ENCODE measurements around the gene BTN1A1. TPM values are rescaled to one million over a fixed set of nuclear protein-coding genes. Genes with fewer than 3 reads are reported as not detected.

Gene BTN1A1
- total RNA-seq, 1 experiment from 2014 or later, result not detected

GRCh38 chr6:26531897-26532296, 31.8 kb downstream of the BTN1A1 start:
- peak overlapping the region; percentile 96 for H3K4me3 Mint-ChIP-seq (ENCODE audit: unreplicated experiment)
- peaks cover 16% of the 10 kb centered on the region for H3K36me3 Mint-ChIP-seq (ENCODE audit: insufficient read depth, unreplicated experiment)
- no peak for DNase-seq (ENCODE audit: unreplicated experiment)
- peak overlapping the region; percentile 82 for H3K27ac Mint-ChIP-seq (ENCODE audit: low read depth, unreplicated experiment)
- H3K9me3 Mint-ChIP-seq (ENCODE audit: unreplicated experiment), result no peaks in the 10 kb centered on the region
- no TSS peak for BruUV-seq (replicated peaks)
- intact Hi-C loops (cut with micrococcal nuclease), result loop anchor here (5.0 to 10.0 kb wide), 2 partner anchors 110 to 357 kb away; no protein-coding TSS in a partner anchor
- H3K27me3 Mint-ChIP-seq (ENCODE audit: insufficient read depth, unreplicated experiment), result no peaks in the 10 kb centered on the region
- TF ChIP-seq, protein P1, sequence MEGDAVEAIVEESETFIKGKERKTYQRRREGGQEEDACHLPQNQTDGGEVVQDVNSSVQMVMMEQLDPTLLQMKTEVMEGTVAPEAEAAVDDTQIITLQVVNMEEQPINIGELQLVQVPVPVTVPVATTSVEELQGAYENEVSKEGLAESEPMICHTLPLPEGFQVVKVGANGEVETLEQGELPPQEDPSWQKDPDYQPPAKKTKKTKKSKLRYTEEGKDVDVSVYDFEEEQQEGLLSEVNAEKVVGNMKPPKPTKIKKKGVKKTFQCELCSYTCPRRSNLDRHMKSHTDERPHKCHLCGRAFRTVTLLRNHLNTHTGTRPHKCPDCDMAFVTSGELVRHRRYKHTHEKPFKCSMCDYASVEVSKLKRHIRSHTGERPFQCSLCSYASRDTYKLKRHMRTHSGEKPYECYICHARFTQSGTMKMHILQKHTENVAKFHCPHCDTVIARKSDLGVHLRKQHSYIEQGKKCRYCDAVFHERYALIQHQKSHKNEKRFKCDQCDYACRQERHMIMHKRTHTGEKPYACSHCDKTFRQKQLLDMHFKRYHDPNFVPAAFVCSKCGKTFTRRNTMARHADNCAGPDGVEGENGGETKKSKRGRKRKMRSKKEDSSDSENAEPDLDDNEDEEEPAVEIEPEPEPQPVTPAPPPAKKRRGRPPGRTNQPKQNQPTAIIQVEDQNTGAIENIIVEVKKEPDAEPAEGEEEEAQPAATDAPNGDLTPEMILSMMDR (IDR thresholded peaks at IDR 0.05; ENCODE audit: unreplicated experiment), result no peak
- ChIA-PET POLR2A (interaction anchor here (1.5 to 3.1 kb wide), 7 partner anchors 8 to 203 kb away, joined by 4 to 19 read pairs (median 8); no protein-coding TSS in a partner anchor), CTCF (interaction anchor here (1.0 kb wide), 1 partner anchor 190 kb away, joined by 3 read pairs; no protein-coding TSS in a partner anchor)
- H3K4me1 Mint-ChIP-seq (ENCODE audit: insufficient read depth, unreplicated experiment), result peaks cover 18% of the 10 kb centered on the region

- POLR2A ChIA-PET, result interaction anchor here (0.5 to 3.1 kb wide), 20 partner anchors 9 to 1867 kb away, joined by 3 to 19 read pairs (median 4); a partner anchor contains a TSS
Observed at GRCh38 chr6:26532699-26533531, 32.8 kb downstream of the BTN1A1 start.

GRCh38 chr6:26533532-26533931, 33.4 kb downstream of the BTN1A1 start:
- intact Hi-C loops (cut with micrococcal nuclease), result loop anchor here (5.0 to 10.0 kb wide), 2 partner anchors 111 to 359 kb away; no protein-coding TSS in a partner anchor
- BruUV-seq (replicated peaks), result no TSS peak
- CTCF ChIA-PET, result interaction anchor here (0.8 to 1.5 kb wide), 3 partner anchors 14 to 195 kb away, joined by 4 to 5 read pairs (median 4); no protein-coding TSS in a partner anchor

More at GRCh38 chr6:26532699-26533531, 32.8 kb downstream of the BTN1A1 start:
- Mint-ChIP-seq H3K27me3 (ENCODE audit: insufficient read depth, unreplicated experiment) (no peaks in the 10 kb centered on the region), H3K27ac (ENCODE audit: low read depth, unreplicated experiment) (peak overlapping the region; percentile 82), H3K9me3 (ENCODE audit: unreplicated experiment) (no peaks in the 10 kb centered on the region), H3K36me3 (ENCODE audit: insufficient read depth, unreplicated experiment) (peaks cover 24% of the 10 kb centered on the region), H3K4me3 (ENCODE audit: unreplicated experiment) (peak overlapping the region; percentile 96), H3K4me1 (ENCODE audit: insufficient read depth, unreplicated experiment) (peaks cover 21% of the 10 kb centered on the region)
- CTCF ChIA-PET, result interaction anchor here (0.6 to 1.5 kb wide), 4 partner anchors 13 to 194 kb away, joined by 3 to 5 read pairs (median 4); no protein-coding TSS in a partner anchor
- intact Hi-C loops (cut with micrococcal nuclease), result loop anchor here (5.0 to 10.0 kb wide), 2 partner anchors 111 to 358 kb away; no protein-coding TSS in a partner anchor
- peak; percentile 94 for DNase-seq (ENCODE audit: unreplicated experiment)
- TF ChIP-seq, protein P1 (IDR thresholded peaks at IDR 0.05; ENCODE audit: unreplicated experiment), result no peak
- no TSS peak for BruUV-seq (replicated peaks)

More at GRCh38 chr6:26533532-26533931, 33.4 kb downstream of the BTN1A1 start:
- Mint-ChIP-seq H3K27ac (ENCODE audit: low read depth, unreplicated experiment) (peak overlapping the region; percentile 82), H3K4me1 (ENCODE audit: insufficient read depth, unreplicated experiment) (peaks cover 21% of the 10 kb centered on the region), H3K4me3 (ENCODE audit: unreplicated experiment) (peak overlapping the region; percentile 96), H3K9me3 (ENCODE audit: unreplicated experiment) (no peaks in the 10 kb centered on the region), H3K27me3 (ENCODE audit: insufficient read depth, unreplicated experiment) (no peaks in the 10 kb centered on the region), H3K36me3 (ENCODE audit: insufficient read depth, unreplicated experiment) (peaks cover 30% of the 10 kb centered on the region)
- POLR2A ChIA-PET, result interaction anchor here (0.5 to 3.1 kb wide), 21 partner anchors 9 to 1867 kb away, joined by 3 to 19 read pairs (median 4); partner anchors contain the start of gene ZNF184
- no peak for DNase-seq (ENCODE audit: unreplicated experiment)
- TF ChIP-seq, protein P1 (IDR thresholded peaks at IDR 0.05; ENCODE audit: unreplicated experiment), result no peak

Measured in MCF 10A (cell line).